Activated CD4-positive, alpha-beta T cell treated with anti-CD3 and anti-CD28 coated beads for 1 hour (primary cell): ENCODE measurements around the gene PDE11A.
"Not testable (repeated sequence)": the region's sequence is repeated elsewhere in the genome, so short reads cannot be mapped to it uniquely, and the experiment has no call there.

Experiments used
- DNase-seq: peaks from one replicate; pipeline ENCODE4 v3.0.0-alpha.2; 2020

Gene PDE11A

DNA sequence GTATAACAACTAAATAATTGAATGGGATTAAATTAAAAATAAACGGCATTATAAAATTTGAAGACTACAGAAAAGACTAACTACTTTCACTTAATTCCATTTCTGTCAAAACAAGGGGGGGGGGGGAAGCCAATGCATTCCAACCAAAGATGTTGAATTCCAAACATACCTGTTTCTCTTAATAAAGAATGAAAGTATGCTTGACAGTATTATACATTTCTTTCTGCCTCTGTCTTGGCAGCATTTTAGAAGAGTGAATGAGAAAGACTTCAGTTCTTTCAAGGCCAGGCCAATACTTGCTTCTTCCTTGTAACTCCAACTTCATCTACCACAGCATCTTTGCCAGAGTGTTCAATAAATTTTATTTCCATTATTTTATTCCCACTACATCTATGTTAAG, 65.9 kb downstream of the PDE11A start:
- no peak for DNase-seq

DNA sequence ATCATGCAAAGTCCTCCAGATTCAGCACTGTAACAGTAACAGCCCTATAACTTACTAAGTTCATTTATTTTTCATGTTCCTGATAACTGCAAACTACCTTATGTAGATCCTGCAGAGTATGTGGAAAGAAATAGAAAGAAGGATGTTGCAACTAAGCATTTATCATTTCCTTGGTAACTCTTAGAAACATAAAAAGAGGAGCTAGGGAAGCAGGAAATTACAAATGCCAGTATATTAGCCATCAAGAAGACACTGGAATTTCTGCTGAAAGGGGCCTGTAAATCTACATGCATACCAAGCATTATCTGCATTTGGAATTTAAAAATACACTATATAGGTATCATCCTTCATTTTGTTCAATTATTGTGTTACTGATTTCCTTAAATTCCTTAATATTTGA, 66.8 kb downstream of the PDE11A start:
- DNase-seq = no peak

DNA sequence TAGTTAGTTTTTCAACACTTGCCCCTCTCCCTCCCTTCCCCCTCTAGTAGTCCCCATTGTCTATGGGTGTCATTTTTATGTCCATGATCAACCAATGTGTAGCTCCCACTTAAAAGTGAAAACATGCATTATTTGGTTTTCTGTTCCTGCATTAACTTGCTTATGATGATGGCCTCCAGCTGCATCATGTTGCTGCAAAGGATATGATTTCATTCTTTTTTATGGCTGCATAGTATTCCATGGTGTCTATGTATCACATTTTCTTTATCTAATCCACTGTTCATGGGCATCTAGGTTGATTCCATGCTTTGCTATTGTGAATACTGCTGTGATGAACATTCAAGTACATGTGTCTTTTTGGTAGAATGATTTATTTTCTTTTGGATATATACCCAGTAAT, 70.5 kb downstream of the PDE11A start:
- no peak for DNase-seq

DNA sequence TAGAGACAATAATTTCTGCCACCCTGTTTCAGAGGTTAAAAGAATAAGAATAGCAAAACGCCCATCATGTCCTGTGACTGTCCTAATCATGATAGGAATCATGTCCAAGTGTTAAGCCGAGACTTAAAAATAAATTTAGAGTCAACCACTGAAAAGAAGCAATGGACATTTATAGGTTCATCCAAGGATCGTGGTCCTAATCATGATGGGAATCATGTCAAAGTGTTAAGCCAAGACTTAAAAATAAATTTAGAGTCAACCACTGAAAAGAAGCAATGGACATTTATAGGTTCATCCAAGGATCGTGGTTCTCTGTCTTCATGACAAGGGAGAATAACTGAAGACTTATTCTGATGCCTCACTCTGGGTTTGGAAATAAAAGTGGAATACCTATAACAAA, 73.6 kb downstream of the PDE11A start:
- DNase-seq = no peak

DNA sequence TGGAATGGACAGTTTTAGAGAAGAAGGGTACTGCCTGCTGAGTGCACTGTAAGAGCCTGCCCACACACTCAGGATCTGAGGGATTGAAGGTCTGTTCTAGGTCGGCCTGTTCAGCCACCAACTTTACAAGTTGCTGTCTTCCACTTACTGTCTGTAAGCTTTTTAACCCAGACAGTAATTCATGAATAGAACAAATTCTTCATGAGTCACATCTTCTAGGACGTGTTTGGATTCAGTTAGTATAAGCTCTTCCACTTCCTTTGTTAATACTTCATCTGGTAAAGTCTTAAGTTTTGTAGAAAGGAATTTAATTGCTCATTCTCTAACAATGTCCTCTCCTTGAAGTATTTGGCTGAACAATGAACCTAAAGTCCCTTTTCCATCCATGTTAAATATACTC, 74.6 kb downstream of the PDE11A start:
- no peak for DNase-seq

DNA sequence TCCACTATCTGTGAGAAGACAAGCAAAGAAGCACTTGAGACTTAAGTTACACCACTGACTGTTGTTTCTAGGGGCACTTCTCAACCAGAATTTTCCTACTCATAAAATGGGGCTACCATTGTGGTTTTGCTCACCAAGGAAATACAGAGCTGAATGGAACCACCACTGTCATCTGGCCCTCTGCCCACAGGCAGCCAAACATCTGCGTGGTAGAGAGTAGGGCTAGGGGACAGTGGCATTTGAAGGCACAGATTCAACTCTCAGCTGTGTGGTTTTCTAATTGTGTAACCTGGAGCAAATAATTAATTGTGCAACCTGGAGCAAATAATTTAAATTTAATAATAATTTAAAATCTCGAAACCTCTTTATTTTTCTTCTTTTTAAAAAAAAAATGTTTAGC, 79.6 kb downstream of the PDE11A start:
- DNase-seq = no peak

DNA sequence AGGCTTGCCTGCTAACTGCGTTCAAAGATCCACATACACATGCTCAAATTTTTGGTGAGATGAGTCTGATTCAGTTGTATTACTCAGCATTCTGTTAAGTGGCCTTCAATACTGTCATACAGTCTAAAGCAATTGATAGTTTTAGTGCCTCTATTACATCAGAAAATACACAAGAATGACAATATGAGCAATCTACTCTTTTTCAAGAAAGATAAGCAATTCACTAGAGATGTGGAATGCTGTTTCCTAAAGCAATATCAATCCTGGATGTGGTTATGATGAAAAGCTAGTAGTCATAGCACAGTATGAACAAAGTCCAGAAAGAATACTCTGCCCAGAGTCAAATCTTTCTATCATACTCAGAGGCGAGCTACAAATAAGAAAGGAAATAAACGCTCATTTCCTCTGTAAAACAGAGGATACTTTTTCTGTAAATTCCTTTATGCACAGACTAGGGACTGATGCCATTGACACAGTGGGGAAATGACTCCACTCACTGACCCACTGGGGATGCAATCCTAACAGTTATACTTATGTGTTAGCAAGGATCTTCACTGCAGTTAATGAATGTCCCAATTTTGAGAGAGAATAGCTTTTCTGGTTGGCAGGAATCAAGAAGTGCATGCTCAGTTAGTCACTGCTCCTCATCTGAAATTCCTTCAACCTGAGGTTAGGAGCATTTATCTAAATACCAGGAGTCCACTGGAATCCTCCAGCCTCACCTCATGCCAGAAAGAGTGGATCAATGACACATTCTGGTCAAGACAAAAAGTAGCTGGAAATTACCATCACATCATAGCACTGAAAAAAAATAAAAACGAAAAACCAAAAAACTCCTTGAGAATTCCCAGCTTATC, 83.3 kb downstream of the PDE11A start:
- DNase-seq = no peak

DNA sequence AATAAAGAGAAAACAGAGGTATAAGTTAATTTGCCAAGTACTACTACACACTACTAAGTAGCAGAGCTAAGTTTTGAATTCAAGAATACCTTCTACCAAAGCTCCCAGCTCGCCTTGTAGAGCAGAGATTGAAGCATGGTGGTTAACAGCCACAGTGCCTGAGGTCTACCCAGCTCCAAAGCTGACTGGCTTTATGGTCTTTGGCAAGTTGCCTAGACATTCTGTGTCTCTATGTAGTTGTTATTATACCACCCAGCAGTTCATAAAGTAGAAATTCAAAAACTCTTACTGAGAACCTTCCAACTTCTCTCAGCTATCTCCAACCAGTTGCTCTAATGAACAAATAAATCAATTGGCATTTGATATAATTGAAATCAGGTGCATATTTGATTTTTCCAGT, 87.8 kb downstream of the PDE11A start:
- no peak for DNase-seq

DNA sequence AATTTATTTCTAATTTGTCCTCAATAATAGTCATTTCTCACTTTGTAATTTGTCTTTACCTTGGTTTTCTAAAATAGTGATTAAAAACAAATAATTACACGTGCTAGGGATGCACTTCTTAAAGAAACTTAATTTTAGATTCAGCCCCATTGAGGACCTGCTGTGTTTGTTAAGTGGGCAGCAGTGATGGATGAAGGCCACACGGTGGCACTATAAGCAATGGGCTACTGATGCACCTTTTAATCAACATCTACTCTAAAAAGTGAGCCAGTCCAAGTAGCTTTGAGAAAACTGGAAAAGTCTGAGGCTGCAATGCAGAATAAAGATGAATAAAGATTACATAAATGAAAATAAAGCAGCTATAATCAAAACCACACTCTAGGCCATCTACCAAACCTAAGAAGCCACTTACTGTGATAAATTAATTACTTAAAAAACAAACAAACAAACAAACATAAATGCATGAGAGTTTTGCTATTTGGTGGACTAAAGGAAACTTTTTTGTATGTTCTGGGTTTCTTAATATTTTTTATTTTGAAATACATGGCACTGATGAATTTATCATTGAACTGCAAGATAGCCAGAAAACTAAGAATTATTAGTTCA, 89.3 kb downstream of the PDE11A start:
- DNase-seq = no peak

DNA sequence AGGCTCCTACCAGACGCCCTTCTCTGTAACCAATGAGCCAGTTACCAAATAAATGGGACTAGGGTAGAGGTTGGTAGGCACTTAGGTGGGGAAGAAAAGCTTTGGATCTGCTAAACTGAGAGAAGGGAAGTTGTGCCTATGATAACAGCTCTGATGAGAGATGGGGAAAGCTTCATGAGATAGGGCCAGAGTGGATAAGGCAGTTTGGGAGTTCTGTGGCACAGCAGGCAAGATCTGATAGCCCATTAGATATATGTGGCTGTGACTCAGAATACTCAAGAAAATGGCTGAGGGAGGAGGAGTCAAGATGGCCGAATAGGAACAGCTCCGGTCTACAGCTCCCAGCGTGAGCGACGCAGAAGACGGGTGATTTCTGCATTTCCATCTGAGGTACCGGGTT, 99.8 kb downstream of the PDE11A start:
- no peak for DNase-seq

DNA sequence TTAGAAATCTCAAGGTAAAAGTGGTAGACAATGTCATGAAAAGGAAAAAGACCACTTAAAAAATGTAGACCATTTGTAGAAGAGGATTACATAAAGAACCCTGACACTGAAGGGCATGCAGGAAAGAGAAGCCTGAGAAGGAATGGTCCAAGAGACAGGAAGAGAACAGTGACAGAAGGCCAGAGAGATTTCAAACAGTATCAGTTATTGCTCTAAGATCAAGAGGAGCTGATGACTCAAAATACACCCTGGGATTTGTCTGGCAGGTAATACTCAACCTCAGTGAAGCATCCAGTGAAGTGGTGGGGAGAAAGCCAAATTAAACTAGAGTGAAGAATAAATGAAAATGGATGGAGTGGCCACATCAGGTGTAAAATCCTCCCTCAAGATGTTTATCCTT, 100.5 kb downstream of the PDE11A start:
- no peak for DNase-seq

DNA sequence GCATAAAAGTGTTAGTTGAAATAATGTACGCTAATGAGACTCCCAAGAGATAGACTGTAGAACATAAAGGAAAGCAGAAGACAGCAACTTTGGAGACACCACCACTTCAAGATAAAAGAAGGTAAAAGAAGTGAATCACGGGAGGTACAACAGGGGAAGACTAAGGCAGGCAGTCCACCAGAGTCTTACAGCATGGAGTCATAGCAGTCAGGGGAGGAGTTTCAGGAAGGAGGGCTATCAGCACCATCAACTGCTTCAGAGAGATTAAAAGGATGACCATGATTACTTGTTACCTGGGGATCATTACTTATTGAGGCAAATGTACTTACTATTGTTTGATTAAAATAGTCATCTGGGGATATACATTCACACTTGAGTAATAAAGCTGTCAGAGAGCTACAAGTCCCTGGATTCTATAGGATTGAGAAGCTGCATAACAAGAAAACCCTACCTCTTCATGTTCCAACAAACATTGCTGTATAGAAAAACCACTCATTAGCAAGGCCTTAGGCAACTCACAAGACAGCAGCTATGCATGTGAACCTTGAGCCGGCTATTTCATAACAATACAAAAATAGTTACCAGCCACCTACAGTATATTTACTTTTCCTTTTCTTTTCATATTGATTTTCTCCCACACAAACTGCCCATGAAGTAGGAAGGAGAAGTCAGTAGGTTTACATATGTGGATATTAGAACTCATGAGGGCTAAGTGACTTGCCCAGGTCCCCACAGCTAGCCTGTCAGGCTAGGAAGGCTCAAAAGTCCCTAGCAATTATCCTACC, 101.7 kb downstream of the PDE11A start:
- no peak for DNase-seq

DNA sequence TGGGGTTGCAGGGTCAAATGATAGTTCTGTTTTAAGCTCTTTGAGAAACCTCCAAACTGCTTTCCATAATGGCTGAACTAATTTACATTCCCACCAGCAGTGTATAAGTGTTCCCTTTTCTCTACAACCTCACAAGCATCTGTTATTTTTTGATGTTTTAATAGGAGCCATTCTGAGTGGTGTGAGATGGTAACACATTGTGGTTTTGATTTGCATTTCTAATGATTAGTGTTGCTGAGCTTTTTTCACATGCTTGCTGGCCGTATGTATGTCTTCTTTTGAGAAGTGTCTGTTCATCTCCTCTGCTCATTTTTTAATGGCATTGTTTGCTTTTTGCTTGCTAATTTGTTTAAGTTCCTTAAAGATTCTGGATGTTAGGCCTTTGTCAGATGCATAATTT, 107.7 kb downstream of the PDE11A start:
- no peak for DNase-seq

DNA sequence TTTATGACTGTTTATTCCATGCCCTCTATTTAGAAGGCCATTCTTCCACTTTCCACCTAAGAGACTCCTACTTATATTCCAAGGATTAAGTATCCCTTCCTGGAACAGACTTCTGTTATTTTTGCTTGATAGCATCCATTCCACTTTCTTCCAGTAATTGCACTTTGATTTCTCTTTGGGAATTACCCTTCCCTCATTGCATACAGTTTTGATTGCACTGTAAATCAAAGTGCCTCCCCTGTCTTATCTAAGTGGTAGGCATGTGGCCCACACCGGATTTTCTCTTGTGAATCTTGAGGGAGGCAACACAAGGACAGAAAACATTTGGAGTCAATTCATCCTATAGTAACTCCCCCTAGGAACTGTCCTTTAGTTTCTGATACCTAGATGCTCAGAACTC, 120.4 kb downstream of the PDE11A start:
- DNase-seq = no peak

DNA sequence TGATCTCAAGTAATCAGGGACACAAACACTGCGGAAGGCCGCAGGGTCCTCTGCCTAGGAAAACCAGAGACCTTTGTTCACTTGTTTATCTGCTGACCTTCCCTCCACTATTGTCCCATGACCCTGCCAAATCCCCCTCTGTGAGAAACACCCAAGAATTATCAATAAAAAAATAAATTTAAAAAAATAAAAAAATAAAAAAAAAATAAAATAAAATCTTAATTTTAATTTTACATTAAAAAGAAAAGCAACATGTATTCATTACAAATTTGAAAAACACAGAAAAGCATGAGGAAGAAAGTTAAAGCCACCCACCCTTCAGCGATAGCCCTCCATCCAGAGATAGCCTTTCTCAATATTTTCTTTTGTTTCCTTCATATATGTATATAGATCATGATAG, 125.0 kb downstream of the PDE11A start:
- not testable (repeated sequence) for DNase-seq

DNA sequence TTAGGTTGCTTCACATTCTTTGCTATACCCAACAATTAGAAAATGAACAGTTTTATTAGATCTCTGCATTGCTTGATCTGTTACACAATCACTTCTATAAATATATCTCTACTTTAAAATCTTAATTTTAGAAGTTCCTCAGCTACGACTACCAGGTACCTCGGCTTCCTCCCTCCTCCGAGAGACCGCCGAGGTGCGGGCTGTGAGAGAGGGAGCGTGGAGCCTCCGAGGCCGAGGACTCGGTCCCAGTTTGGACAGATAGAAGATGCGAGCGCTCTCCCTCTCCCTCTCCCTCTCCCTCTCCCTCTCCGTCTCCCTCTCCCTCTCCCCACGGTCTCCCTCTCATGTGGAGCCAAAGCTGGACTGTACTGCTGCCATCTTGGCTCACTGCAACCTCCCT, 128.0 kb downstream of the PDE11A start:
- DNase-seq = not testable (repeated sequence)

DNA sequence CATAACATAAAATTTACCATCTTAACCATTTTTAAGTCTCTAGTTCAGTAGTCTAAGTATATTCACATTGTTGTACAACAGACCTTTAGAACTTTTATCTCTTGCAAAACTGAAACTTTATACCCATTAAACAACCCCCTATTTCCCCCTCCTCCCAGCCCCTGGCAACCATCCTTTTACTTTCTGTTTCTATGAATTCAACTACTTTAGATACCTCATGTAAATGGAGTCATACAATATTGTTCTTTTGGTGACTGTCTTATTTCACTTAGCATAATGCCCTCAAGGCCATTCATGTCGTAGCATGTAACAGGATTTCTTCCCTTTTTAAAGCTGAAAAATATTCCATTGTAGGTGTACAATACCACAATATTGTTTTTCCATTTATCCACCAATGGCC, 129.8 kb downstream of the PDE11A start:
- no peak for DNase-seq

DNA sequence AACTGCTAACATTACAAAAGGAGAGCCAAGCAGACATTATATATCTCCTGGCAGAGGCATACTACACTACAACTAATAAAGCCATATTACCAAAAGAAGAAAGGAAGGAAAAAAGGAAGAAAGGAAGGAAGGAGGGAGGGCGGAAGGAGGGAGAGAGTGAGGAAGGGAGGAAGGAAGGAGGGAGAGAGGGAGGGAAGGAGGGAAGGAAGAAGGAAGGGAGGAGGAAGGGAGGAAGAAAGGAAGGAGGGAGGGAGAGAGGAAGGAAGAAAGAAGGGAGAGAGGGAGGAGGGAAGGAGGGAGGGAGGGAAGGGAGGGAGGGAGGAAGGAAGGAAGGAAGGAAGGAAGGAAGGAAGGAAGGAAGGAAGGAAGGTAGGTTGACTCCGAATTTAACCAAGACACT, 133.4 kb downstream of the PDE11A start:
- DNase-seq = no peak

DNA sequence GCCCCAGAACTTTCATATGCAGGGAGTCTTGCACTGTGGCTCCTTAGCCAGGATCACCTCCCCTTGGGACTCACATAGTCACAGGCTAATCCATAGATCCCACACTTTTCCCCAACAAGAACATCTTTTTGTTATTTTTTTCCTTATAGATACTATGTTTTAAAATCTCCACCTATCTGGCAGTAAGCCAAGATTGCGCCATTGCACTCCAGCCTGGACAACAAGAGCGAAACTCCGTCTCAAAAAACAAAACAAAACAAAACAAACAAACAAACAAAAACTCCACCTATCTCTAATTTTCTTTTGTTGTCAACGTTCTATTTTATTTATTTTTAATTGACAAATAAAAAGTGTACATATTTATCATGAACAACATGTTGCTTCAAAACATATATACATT, 141.7 kb downstream of the PDE11A start:
- DNase-seq = no peak

DNA sequence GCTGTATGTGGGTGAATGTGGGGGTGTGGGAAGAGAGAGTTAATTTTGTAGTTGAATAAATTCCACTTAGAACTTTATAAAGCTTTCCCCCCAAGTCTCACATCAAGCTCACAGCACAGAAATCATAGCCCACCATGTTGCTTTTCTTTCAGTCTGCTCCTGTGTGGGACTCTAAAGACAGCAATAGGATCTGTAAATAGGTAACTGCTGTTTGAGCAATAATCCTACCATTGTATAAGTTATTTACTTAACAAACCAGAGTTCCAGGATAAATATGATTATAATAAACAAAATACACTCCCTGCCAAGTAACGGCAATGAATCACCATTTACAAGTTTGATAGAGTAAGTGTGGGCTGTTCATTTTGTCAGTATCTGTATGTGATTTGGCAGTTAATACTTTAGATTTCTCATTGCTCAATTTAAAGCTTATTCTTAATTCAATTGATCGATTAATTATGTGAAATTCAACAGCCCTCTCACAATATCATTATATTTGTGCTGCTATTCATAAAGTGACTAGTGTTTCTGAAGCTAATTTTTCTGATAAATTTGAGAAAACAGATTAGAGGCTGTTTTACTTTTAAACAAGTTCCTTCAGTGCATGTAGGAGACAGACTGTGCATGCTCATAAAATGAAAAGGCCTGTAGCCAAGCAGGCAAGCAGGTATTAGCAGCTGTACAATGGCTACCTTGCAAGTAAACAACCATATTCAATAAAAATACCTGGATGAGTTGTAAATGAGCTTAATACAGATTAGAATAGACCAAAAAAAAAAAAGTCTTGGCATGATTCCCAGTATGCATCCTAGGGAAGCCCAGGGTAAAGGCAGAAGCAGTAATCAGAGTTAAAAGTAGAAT, 142.7 kb downstream of the PDE11A start:
- no peak for DNase-seq

DNA sequence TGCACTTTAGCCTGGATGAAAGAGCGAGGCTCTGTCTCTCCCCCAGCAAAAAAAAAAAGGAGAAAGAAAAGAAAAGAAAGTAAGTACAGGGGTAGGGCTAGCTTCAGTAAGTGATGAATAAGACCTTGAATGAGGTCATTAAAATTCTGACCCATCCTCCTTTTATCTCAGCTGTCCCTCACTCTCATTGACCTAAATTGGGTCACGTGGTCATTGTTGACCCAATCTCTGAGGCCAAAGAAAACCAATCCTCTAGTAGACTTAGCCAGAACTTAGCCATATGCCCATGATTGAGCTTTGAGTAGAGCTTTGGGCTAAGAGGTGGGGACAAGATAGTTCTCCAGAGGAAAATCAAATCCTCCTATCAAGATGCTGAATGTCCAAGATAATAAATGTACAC, 149.3 kb downstream of the PDE11A start:
- DNase-seq = no peak

DNA sequence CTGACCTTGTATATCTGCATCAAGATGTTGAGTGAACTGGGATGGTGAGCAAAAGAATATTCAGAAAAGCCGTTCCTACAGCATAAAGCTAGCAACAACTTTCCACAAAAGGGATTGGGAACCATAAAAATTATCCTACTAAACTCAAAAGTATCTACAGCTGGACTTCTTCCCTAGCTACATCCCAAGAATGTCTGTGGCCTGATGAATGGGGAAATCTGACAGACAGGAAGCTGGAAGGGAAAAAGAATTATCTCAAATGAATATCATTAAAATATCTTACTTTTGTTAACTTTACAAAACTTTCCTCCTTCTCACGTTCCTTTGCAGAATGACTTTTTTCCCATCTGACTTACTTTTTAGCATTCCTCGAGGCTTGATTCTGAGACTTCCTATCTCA, 150.9 kb downstream of the PDE11A start:
- DNase-seq = no peak

DNA sequence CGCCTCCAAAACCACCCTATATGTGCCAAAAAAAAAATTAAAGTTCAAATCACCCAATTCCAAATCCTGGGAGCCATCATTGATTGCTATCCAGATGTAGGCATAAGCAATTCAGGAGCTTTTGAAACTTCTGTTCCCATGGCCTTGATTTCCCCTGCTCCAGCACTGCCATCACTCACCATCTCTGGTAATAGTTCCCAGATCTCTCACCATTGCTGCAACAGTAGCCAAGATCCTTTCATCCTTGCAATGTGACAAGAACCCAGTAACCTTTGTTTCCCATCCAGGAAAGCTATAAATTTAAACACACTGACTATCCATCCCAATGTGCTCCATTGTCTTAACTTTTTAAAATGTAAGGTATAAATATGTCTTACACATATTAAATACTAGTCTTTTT, 155.4 kb downstream of the PDE11A start:
- no peak for DNase-seq
